Smooth muscle cell of trachea (primary cell): ENCODE data around the gene AP3S1. TPM values are rescaled to one million over a fixed set of nuclear protein-coding genes. Genes with fewer than 3 reads are reported as not detected.

Source experiments
- total RNA-seq: library from RNA; depleted of rRNA; stranded (reverse); fragments of >200 nt; gene quantifications from 2 replicates; pipeline ENCODE4 v1.2.1, GENCODE V29; 2014

AP3S1 gene
- total RNA-seq, result 126 and 145 TPM in 2 replicates

DNA sequence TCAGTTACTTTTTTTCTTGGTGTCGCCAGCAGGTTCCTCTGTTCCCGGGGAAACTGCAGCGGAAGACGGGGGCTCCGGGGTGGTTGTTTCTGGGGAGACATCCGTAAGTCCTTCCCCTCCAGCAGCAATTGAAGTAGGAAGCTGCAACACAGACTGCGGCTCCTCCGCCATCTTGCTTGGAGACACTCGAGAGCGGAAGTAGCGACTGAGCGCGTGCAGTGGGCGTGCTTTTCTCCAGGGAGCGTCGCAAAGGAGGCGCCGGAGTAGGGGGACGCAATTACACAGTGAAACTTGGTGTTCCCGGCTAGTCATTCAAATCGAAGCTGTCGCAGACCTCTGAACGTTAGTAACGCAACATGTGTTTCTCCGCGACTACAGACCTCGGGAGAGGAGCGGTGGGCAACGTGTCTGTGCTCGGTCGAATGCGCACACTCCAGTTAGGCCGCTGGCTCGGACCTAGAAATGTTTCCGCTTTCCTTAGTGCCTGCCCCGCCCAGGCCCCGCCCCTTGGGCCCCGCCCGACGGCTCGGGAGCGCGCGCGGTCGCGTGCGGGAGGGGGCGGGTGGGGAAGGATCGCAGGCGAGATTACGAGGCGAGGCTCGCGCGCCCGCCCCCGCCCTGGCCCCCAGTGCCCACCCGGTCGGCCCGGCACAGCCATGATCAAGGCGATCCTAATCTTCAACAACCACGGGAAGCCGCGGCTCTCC is at the start of gene AP3S1, which contains the start of gene ATG12:
TSS of gene AP3S1 (plus strand) at position 554 of the 707 bp plus-strand sequence. CDS start at position 657, 103 bp downstream.
TSS of gene ATG12 (minus strand) at position 184 of the 707 bp plus-strand sequence. CDS start at position 171, 13 bp downstream.

DNA sequence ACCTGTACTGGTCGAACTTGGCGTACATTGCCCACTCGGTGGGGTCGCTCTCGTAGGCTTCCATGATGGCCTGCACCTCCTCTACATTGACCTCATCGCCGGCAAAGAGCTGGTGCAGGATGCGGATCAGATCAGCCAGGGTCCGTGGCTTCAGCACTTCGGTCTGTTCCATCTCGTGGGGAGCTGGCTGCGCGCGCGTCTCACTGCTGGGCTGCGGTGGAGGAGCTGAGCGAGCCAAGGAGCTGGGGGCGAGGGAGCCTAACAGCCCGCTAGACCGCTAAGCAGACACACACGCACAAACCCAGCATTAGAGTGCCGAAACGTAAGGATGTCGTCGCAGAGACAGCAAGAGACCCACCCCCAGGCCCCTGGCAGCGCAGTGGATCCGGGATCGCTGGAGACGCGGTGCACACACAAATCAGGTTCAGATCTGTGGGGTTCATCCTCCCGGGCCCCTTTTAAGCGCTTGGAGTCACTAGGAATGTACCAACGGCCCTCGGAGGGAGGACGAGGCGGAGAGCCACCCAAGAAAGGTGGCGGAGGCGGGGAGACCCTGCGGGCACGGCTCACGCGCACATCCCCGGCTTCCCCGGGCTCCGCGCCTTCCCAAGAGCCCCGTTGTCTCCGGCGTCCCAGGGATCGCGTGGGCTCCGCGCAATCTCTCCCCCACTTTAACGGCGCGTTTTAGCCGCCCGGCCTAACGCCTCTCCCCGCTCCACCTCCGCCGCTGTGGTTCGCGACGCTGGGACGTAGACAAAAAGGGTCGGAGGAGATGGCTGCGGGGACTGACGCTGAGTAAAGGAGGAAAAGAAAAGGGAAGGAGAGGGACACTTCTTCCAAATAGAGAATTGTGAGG is 25.3 kb upstream of the AP3S1 start, which contains the start of gene CDO1:
TSS of gene CDO1 (minus strand) at position 434 of the 856 bp plus-strand sequence. CDS start at position 172, 262 bp downstream.

DNA sequence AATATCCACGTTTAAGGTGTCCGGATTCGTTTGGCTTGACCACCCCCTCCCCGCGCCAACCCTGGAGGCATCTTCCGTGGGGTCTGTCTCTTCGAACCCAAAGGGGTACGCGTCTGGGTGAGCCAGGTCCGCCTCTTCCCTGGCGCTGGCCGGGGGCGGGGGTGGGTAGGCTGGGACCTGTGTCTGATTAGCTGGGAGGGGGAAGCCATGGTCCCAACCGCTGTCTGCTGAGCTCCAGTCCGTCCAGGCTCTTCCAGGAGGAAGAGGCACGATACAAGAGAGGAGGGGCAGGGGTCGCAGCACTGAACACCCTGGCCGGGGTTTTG is 120.5 kb downstream of the AP3S1 start, which contains the start of gene LVRN:
TSS of gene LVRN (plus strand) at position 237 of the 326 bp plus-strand sequence. CDS start 143 bp downstream, outside the sequence.

Other genes with a start within 250 kb of the AP3S1 start
- gene TICAM2, start 239.5 kb upstream of the AP3S1 start, total RNA-seq, result 7.6 and 11.8 TPM in 2 replicates
- gene TMED7, start 215.9 kb upstream of the AP3S1 start, total RNA-seq, result 109 and 143 TPM in 2 replicates
- 9.0 and 13.2 TPM in 2 replicates for gene CDO1, start 25.3 kb upstream of the AP3S1 start, total RNA-seq
- 70.8 and 103 TPM in 2 replicates for gene ATG12, start 370 bp upstream of the AP3S1 start, total RNA-seq
- gene LVRN, start 120.5 kb downstream of the AP3S1 start, total RNA-seq, result 0.17 and 0.44 TPM in 2 replicates
- not detected in 2 replicates for gene ARL14EPL, start 190.5 kb downstream of the AP3S1 start, total RNA-seq
- gene COMMD10, start 243.1 kb downstream of the AP3S1 start, total RNA-seq, result 29.6 and 41.5 TPM in 2 replicates